Activated naive CD4-positive, alpha-beta T cell treated with anti-CD3 and anti-CD28 coated beads, Interleukin-2, amount 50 U/mL, for 24 hours (primary cell): Measurements from ENCODE around the gene HERC2.
"Not testable (repeated sequence)": the region's sequence is repeated elsewhere in the genome, so short reads cannot be mapped to it uniquely, and the experiment has no call there.

Experiments
- H3K27ac Mint-ChIP-seq: one replicate; pipeline ENCODE4 v1.8.0; 2021; ENCODE audit warnings: mild to moderate bottlenecking, mixed read lengths
- H3K27me3 Mint-ChIP-seq: one replicate; pipeline ENCODE4 v1.8.0; 2021; ENCODE audit warnings: mixed read lengths
- H3K36me3 Mint-ChIP-seq: one replicate; pipeline ENCODE4 v1.8.0; 2021; ENCODE audit warnings: mixed read lengths
- H3K4me1 Mint-ChIP-seq: one replicate; pipeline ENCODE4 v1.8.0; 2021; ENCODE audit warnings: mixed read lengths
- H3K4me3 Mint-ChIP-seq: one replicate; pipeline ENCODE4 v1.8.0; 2021; ENCODE audit warnings: mild to moderate bottlenecking, mixed read lengths
- H3K9me3 Mint-ChIP-seq: one replicate; pipeline ENCODE4 v1.8.0; 2021; ENCODE audit warnings: mixed read lengths

The HERC2 gene

GRCh38 chr15:28288830-28289693 lies 32.9 kb downstream of the HERC2 start:
- H3K9me3 Mint-ChIP-seq, H3K27me3 Mint-ChIP-seq, H3K4me3 Mint-ChIP-seq, H3K27ac Mint-ChIP-seq: not testable (repeated sequence)
- Mint-ChIP-seq H3K4me1 (peaks cover 11% of the 10 kb centered on the region), H3K36me3 (peaks cover 52% of the 10 kb centered on the region)

GRCh38 chr15:28286659-28287058 lies 35.3 kb downstream of the HERC2 start:
- H3K9me3 Mint-ChIP-seq, H3K27me3 Mint-ChIP-seq, H3K4me3 Mint-ChIP-seq, H3K27ac Mint-ChIP-seq: not testable (repeated sequence)
- Mint-ChIP-seq H3K4me1 (peaks cover 17% of the 10 kb centered on the region), H3K36me3 (peaks cover 55% of the 10 kb centered on the region)

- H3K9me3 Mint-ChIP-seq, result peaks cover 6% of the 10 kb centered on the region
- peaks cover 17% of the 10 kb centered on the region for H3K4me1 Mint-ChIP-seq
- H3K4me3 Mint-ChIP-seq, result no peak overlapping the region
- peaks cover 55% of the 10 kb centered on the region for H3K36me3 Mint-ChIP-seq
- H3K27ac Mint-ChIP-seq, result no peak overlapping the region
- no peaks in the 10 kb centered on the region for H3K27me3 Mint-ChIP-seq
Measured at GRCh38 chr15:28286031-28286430, 35.9 kb downstream of the HERC2 start.

GRCh38 chr15:28281876-28282275 lies 40.1 kb downstream of the HERC2 start:
- Mint-ChIP-seq H3K27ac (no peak overlapping the region), H3K9me3 (peaks cover 6% of the 10 kb centered on the region), H3K36me3 (peaks cover 39% of the 10 kb centered on the region), H3K4me3 (no peak overlapping the region), H3K27me3 (no peaks in the 10 kb centered on the region), H3K4me1 (peaks cover 17% of the 10 kb centered on the region)

- Mint-ChIP-seq H3K4me1 (no peaks in the 10 kb centered on the region), H3K4me3 (no peak overlapping the region), H3K9me3 (no peaks in the 10 kb centered on the region), H3K36me3 (peaks cover 13% of the 10 kb centered on the region), H3K27me3 (no peaks in the 10 kb centered on the region), H3K27ac (no peak overlapping the region)
Measured at GRCh38 chr15:28274635-28275034, 47.3 kb downstream of the HERC2 start.

GRCh38 chr15:28273873-28274610 lies 47.9 kb downstream of the HERC2 start:
- Mint-ChIP-seq H3K4me3 (no peak overlapping the region), H3K4me1 (no peaks in the 10 kb centered on the region), H3K36me3 (peaks cover 13% of the 10 kb centered on the region), H3K9me3 (no peaks in the 10 kb centered on the region), H3K27me3 (no peaks in the 10 kb centered on the region), H3K27ac (no peak overlapping the region)

GRCh38 chr15:28273468-28273867 lies 48.5 kb downstream of the HERC2 start:
- H3K27ac Mint-ChIP-seq, result no peak overlapping the region
- no peaks in the 10 kb centered on the region for H3K27me3 Mint-ChIP-seq
- peaks cover 12% of the 10 kb centered on the region for H3K36me3 Mint-ChIP-seq
- H3K4me3 Mint-ChIP-seq, result no peak overlapping the region
- no peaks in the 10 kb centered on the region for H3K4me1 Mint-ChIP-seq
- no peaks in the 10 kb centered on the region for H3K9me3 Mint-ChIP-seq

- H3K4me1 Mint-ChIP-seq, result no peaks in the 10 kb centered on the region
- H3K27ac Mint-ChIP-seq, result no peak overlapping the region
- no peak overlapping the region for H3K4me3 Mint-ChIP-seq
- peaks cover 16% of the 10 kb centered on the region for H3K36me3 Mint-ChIP-seq
- H3K9me3 Mint-ChIP-seq, result no peaks in the 10 kb centered on the region
- no peaks in the 10 kb centered on the region for H3K27me3 Mint-ChIP-seq
Measured at GRCh38 chr15:28272587-28272986, 49.4 kb downstream of the HERC2 start.

- H3K27me3 Mint-ChIP-seq, result no peaks in the 10 kb centered on the region
- H3K9me3 Mint-ChIP-seq, result no peaks in the 10 kb centered on the region
- H3K27ac Mint-ChIP-seq, result no peak overlapping the region
- H3K36me3 Mint-ChIP-seq, result peaks cover 19% of the 10 kb centered on the region
- H3K4me3 Mint-ChIP-seq, result no peak overlapping the region
- no peaks in the 10 kb centered on the region for H3K4me1 Mint-ChIP-seq
Measured at GRCh38 chr15:28271697-28272260, 50.2 kb downstream of the HERC2 start.

GRCh38 chr15:28269097-28269496 lies 52.9 kb downstream of the HERC2 start:
- no peak overlapping the region for H3K27ac Mint-ChIP-seq
- peaks cover 27% of the 10 kb centered on the region for H3K36me3 Mint-ChIP-seq
- H3K4me3 Mint-ChIP-seq, result no peak overlapping the region
- H3K27me3 Mint-ChIP-seq, result no peaks in the 10 kb centered on the region
- no peaks in the 10 kb centered on the region for H3K4me1 Mint-ChIP-seq
- no peaks in the 10 kb centered on the region for H3K9me3 Mint-ChIP-seq

- peaks cover 4% of the 10 kb centered on the region for H3K4me1 Mint-ChIP-seq
- peaks cover 27% of the 10 kb centered on the region for H3K36me3 Mint-ChIP-seq
- no peak overlapping the region for H3K4me3 Mint-ChIP-seq
- H3K27me3 Mint-ChIP-seq, result no peaks in the 10 kb centered on the region
- no peaks in the 10 kb centered on the region for H3K9me3 Mint-ChIP-seq
- H3K27ac Mint-ChIP-seq, result no peak overlapping the region
Measured at GRCh38 chr15:28267727-28268126, 54.3 kb downstream of the HERC2 start.

GRCh38 chr15:28265334-28266019 lies 56.5 kb downstream of the HERC2 start:
- peaks cover 25% of the 10 kb centered on the region for H3K36me3 Mint-ChIP-seq
- no peaks in the 10 kb centered on the region for H3K27me3 Mint-ChIP-seq
- H3K27ac Mint-ChIP-seq, result no peak overlapping the region
- no peak overlapping the region for H3K4me3 Mint-ChIP-seq
- H3K9me3 Mint-ChIP-seq, result no peaks in the 10 kb centered on the region
- peaks cover 21% of the 10 kb centered on the region for H3K4me1 Mint-ChIP-seq

GRCh38 chr15:28264166-28264565 lies 57.8 kb downstream of the HERC2 start:
- Mint-ChIP-seq H3K27me3 (no peaks in the 10 kb centered on the region), H3K36me3 (peaks cover 24% of the 10 kb centered on the region)

GRCh38 chr15:28262438-28262837 lies 59.5 kb downstream of the HERC2 start:
- H3K4me1 Mint-ChIP-seq, result peaks cover 21% of the 10 kb centered on the region
- H3K4me3 Mint-ChIP-seq, result no peak overlapping the region
- H3K36me3 Mint-ChIP-seq, result peaks cover 16% of the 10 kb centered on the region
- no peak overlapping the region for H3K27ac Mint-ChIP-seq
- H3K27me3 Mint-ChIP-seq, result no peaks in the 10 kb centered on the region
- H3K9me3 Mint-ChIP-seq, result no peaks in the 10 kb centered on the region

More at GRCh38 chr15:28264166-28264565, 57.8 kb downstream of the HERC2 start:
- H3K9me3 Mint-ChIP-seq, result no peaks in the 10 kb centered on the region
- peaks cover 21% of the 10 kb centered on the region for H3K4me1 Mint-ChIP-seq
- H3K4me3 Mint-ChIP-seq, result no peak overlapping the region
- H3K27ac Mint-ChIP-seq, result no peak overlapping the region

- Mint-ChIP-seq H3K4me1 (peaks cover 21% of the 10 kb centered on the region), H3K4me3 (no peak overlapping the region), H3K27me3 (no peaks in the 10 kb centered on the region), H3K9me3 (no peaks in the 10 kb centered on the region), H3K36me3 (peaks cover 12% of the 10 kb centered on the region), H3K27ac (no peak overlapping the region)
Measured at GRCh38 chr15:28260722-28261121, 61.3 kb downstream of the HERC2 start.
